Raji (cell line): Measurements from ENCODE around the gene KCNJ5.

ENCODE experiments used
- POLR2A ChIP-seq: IDR thresholded peaks from 2 replicates; pipeline ENCODE4 v1.6.1; 2011; ENCODE audit warnings: low read depth, low read length, control low read depth; ENCODE audit not compliant: insufficient read depth

KCNJ5 gene

DNA sequence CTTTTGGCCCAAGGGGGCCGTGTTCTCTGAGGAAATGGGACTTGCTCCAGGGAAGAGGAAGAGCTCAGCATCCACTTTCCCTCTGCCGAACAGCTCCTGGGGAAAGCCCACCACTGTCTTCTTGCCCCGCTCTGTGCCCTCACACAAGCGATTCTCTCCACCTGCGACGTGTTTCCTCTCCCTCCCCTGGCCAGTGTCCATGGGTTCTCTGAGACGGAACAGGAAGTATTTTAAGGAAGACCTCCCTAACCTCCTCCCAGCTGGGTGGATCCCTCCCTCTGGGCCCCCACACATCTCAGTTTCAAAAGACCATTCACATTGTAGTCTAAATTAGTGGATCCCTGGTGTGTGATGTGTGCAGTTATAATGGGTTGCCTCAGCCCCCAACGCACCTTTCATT, 50.0 kb downstream of the KCNJ5 start:
- no peak for TF ChIP-seq POLR2A

DNA sequence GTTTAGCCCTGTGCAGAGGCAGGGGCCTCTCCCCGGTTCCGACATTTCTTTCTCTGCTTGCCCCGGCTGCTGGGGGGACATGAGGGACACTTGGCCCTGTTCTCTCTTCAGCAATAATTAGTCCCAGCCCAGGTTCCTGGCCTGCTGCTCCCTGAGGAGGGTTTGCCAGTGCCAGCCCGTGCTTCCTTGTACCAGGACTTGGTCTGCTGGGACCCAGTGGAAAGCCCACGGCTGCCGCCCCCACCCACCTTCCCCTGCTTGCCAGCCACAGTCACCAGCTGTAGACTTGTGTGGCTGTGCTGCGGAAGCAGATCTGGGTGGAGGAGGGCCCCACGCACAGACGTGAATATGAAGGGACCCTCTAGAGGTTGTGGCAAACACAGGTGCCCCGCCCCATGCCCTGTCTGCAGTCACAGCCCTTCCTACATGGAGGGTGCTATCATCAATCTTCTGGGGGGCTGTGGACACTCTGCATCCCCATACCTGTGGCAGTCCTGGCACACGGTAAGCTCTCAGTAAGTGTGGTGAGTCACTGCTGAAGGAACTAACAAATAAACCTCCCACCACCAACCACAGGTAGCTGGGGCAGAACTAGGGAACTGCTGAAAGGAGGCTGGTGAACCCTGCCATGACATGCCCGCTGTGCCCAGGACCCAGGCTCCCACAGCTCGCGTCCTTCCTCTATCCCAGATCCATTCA, 50.6 kb downstream of the KCNJ5 start:
- TF ChIP-seq POLR2A, result no peak

DNA sequence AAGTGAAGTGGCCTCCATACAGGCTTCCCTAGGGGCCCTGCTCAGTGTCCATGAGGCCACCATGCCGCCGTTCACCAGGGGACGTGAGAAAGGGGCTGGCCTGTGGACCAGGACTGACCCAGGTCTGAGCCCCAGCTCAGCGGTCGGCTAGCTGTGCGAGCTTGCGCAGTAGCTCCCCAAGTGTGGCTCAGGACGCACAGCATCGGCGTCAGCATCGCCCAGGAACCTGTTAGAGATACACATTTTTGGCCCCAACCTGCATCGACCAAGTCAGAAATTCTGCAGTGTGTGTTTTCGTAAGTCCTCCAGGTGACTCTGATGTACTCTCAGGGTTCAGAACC, 51.1 kb downstream of the KCNJ5 start:
- TF ChIP-seq POLR2A, result no peak

DNA sequence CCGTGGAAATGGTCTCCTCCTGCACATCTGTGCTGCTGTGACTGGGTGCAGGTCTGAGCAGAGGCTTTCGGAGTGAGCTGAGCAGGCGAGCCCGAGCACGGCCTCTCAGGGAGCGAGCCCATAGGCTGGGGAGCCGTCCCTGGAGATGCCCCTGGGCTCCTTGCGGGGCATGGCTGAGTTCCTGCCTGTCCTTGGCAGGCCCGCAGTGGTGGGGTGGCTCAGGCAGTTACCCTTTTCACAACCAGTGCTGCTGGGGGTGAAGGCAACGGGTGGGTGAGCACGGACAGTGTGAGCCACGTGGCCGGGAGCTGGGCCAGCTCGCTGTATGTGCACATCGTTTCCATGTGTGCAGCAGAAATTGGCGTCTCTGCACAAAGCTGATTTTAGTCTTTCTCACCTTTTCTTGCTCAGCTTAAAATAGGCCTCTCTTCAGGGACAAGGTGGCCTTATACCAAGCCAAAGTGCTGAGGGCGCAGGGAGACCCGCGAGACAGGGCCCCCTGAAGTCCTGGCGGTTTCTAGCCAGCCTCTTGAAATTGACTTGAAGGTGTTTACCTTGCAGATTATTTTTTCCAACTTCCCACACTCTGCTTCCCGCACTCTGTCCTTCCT, 51.8 kb downstream of the KCNJ5 start, which contains the start of gene TP53AIP1:
Gene TP53AIP1, minus strand, starts transcription at position 55 of the 611 bp plus-strand sequence. CDS start 5,053 bp downstream, outside the sequence.
- no peak for TF ChIP-seq POLR2A

DNA sequence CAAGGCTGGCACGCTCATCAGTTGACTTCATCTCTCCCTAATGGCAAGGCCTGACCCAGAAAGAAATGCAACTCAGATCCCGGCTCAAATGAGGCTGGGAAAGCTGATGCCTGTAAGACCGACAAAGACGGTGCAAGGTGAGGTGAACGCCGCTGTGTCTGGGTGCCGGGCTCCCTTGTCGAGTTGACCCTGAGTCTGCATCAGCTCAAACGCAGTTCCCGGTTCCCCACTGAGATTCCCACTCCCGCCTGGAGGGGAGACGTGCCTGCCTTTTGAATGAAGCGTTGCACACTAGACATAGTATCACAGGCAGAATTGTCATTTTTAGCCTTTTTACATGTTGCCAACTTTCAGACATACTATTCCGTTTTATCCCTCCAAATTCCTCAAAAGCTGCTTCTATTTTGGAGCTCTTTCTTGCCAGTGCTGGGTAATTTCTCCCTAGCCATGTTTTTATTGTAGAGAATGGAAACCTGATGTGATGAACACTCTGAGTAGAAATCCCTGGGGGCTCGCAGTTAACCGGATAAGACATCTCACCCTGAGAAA, 52.3 kb downstream of the KCNJ5 start:
- no peak for TF ChIP-seq POLR2A

DNA sequence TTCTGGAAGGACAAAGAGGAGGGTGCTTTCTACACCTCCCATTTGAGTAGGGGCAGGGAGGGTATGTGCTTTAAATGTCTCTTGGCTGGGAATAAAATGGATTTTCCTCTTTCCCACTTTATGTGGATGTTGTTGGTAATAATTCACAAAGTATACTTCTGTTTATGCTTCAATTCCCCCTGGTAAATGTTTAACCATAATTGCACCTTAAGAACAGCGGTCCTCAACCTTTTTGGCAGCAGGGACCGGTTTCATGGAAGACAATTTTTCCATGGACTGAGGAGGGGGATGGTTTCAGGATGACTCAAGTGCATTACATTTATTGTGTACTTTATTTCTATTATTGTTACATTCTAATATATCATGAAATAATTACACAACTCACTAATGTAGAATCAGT, 55.5 kb downstream of the KCNJ5 start:
- TF ChIP-seq POLR2A, result no peak

DNA sequence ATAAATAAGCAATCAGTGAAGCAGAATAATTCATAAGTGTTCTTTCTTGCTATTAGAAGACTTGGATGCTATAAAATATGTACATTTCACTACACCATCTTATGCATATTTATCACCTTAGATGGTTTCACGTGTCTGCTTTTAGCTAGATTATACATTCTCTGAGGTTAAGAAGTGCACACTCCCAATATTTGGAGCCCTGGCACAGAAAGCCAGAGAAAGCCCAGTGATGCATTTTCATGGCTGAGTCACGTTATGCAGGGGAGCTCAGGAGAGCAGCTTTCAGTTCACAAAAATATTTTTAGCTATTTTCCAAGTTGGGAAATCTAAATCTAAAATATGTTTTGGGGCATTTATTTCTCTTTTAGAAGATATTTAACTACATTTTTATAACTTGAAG, 56.6 kb downstream of the KCNJ5 start:
- no peak for TF ChIP-seq POLR2A

DNA sequence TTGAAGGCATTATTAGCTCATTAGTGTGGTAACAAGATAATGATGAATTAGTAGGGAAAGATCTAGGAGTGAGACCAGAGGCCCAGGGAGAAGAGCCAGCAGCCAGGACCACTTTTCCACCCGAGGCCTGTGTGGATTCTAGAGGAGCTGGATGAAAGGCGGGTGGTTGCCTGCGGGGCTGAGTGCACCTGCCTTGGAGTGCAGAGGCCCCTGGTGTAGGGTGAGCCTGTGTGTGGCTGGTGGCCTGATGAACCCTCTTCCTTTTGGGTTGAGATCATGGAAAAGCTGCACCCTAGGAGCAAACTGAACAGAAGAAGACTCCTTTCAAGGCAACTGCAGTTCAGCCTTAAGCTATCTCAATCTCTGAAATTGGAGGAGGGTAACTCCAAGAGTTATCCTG, 57.4 kb downstream of the KCNJ5 start:
- TF ChIP-seq POLR2A, result no peak

DNA sequence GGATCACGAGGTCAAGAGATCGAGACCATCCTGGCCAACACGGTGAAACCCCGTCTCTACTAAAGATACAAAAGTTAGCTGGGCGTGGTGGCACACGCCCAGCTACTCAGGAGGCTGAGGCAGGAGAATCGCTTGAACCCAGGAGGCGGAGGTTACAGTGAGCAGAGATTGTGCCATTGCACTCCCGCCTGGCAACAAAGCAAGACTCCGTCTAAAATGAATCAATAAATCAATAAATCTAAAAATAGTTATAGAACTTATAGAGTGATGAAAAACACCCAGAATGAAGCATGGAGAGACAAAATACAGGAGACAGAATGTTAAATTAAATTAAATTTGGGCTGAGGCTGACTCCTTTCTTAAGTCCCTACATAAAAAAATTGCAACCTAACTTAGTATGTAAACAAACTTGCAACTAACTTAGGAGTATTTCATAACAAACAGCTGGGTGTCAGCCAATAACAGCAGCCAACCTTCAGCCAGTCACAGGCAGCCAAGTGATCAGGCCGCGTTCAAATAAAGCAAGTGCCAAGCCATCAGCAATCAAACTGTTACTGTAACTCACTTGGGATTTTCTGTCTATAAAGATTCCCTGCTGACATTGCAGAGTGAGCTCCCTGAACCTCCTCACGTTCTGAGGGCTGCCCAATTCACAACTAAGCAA, 58.8 kb downstream of the KCNJ5 start:
- TF ChIP-seq POLR2A, result no peak

DNA sequence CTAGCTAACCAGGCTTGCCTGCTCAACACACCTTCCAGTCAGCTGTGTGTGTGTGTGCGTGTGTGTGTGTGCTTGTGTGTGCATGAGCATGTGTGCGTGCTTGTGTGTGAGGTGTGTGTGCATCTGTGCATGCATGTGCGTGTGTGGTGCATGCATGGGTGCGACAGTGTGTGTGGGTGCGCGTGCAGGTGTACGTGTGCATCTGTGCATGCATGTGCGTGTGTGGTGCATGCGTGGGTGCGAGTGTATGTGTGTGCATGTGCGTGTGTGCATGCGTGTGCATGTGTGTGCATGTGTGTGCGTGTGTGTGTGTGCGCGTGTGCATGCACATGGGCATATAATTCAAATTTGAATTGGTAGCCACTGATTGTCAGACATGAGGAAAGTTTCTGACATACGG, 62.0 kb downstream of the KCNJ5 start:
- no peak for TF ChIP-seq POLR2A

DNA sequence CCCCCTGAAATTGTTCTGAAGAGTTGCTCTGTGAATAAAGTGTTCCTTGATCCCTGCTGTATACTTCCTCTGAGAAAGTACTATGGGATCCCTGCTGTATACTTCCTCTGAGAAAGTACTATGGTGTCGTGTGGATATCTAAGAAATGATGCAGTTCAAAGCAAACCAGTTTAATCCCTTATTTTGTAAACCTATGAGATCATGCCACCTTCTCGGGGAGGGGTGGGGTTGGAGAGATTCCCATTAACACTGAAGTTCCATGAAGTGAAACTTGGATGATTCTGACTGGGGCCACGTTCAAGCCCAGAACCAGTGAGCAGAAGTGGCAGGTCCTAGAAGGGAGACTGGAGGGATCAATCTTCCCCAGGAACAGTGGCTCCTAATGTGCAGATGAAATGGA, 64.5 kb downstream of the KCNJ5 start:
- no peak for TF ChIP-seq POLR2A

DNA sequence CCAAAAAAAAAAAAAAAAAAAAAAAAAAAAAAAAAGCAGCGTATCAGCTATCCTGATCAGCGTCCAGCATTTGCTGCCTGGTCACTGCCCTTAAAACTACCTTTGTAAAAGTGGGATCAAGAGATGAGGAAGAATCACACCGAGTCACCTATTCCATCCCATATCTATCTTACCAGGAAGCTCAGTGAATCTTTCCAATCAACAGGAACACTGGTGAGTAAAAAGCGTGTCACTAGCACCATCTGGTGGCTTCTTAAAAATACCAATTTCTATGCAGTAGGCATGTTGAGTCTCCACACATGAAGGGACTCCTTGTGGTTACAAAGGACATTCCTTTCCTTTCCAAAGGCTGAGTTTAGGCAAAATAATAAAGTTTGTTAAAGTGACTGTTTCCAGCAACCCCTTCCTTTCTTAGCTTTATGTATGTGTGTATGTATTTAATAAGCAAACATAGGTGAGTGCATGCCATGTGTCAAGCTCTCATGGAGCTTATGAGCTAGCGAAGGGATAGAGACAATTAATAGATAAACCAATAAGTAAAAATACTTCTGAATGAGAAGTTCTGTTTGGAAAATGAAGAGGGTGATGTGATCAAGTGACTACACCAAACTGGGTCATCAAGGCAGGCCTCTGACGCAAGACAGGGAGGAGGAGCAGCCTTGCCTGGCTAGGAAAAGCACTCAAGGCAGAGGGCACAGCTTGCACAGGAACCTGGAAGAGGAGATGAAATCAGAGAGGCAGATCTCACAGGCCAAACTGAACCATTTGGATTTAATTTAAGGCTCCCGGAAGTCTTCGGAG, 65.4 kb downstream of the KCNJ5 start:
- no peak for TF ChIP-seq POLR2A

DNA sequence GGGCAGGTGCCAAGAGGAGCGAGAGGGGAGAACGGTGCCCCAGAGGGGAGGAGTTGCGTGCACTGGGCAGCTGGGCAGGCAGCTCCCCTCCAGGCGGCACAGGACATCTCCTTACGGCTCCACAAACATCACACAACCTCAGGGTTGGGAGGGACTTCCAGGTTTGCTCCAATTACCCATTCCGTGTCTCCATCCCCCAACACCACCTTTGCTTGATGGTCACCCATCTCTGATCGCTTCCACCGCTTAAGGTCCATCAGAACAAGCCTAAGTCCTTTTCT, 66.0 kb downstream of the KCNJ5 start:
- no peak for TF ChIP-seq POLR2A

DNA sequence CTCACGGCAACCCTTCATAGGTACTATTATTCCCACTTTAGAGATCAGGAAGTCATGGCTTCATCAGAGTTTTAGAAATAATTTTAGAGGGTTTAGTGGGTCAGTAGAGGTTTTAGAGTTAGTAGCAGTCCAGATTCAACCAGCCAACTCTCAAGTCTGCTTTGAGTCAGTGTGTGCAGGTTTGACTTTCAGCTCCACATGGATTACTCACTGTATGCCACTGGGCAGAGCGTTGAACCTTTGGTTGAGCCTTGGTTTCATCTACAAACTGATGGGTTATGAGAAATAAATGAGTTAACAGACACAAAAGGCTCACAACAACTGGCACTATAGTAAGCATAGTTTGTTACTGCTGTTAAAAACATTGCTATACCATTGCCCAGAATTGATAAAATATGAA, 70.5 kb downstream of the KCNJ5 start:
- TF ChIP-seq POLR2A, result no peak

DNA sequence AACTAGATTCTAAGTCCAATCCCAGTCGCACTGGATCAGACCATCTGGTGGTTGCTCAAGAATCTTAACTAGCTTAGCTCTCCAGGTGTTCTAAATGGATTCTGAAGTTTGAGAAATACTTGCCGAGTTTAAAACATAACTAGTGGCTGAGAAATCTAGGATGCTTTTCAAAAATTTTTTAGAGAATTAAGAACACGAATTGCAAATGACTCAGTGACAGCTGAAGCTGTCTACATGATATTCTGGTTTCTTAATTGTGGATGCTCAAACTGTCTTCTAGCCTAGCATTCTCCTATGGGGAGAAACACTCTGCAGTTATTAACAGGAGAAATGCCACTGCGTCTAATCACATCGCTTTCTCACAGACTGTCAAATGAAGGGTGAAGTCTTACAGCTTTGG, 71.7 kb downstream of the KCNJ5 start:
- no peak for TF ChIP-seq POLR2A
